GM04504 (cell line): ENCODE results near the gene VAV3.

Source experiments
- DNase-seq: peaks from one replicate; pipeline ENCODE4 v3.0.0-alpha.2; 2012; ENCODE audit warnings: low read depth

Gene VAV3

GRCh38 chr1:107833061-107833460, 131.9 kb downstream of the VAV3 start:
- no peak for DNase-seq

- DNase-seq = no peak
Measured at GRCh38 chr1:107831921-107832320, 133.1 kb downstream of the VAV3 start.

DNA sequence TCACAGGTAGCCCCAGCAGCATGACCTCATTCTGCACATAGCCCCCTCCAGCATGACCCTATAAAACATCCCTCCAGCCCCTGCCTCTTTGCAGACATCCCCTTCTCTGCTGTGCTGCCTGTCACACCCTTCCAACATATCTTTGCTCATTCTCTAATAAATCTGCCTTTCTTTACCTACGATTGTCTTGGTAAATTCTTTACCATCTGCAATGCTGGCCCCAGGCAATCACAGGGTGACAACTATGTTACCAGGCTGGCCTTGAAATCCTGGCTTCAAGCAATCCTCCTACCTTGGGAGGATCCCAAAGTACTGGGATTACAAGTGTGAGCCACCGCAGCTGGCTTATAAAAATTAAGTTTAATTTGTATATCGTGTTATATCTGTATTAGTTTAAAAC, 134.5 kb downstream of the VAV3 start:
- no peak for DNase-seq

- no peak for DNase-seq
Measured at GRCh38 chr1:107830075-107830474, 134.9 kb downstream of the VAV3 start.

GRCh38 chr1:107829036-107829770, 135.8 kb downstream of the VAV3 start:
- DNase-seq = no peak

- DNase-seq = no peak
Measured at GRCh38 chr1:107824946-107825345, 140.0 kb downstream of the VAV3 start.

- DNase-seq = no peak
Measured at GRCh38 chr1:107821340-107821739, 143.6 kb downstream of the VAV3 start.

DNA sequence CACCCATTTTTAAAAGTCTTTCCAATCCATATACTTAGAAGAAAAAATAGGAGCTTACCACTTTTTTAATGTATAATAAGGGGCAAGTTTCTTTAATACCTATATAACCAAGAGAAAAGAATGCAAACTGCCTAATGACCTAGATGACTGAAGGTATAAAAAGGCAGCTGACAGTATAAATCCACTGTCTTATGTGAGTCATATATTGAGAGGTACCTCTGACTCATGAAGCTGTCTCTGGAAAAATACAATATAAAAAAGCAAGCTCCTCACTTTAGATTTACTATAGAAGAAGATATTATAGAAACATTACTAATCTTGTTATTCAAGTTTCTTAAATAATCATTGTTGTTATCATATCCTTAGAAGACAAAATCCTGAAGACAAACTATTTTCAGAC, 144.2 kb downstream of the VAV3 start:
- DNase-seq = no peak

- DNase-seq = no peak
Measured at GRCh38 chr1:107817935-107818334, 147.0 kb downstream of the VAV3 start.

DNA sequence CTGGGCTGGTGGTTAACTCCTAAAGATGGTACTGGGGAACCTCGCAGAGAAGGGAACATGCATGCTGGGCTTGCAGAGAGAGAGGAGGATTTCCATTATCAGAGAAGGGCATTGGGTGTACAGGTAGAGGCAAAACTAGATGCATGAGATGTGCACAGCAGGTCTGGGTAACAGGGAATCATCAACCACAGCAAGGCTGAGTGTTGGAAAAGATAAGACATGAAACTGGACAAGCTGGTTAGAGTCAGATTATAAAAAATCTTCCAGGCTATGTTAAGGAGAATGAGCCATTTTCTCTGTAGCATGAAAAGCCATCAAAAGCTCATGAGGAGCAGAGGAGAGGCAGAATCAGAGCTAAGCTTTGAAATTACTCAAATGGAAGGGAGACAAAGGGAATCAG, 147.8 kb downstream of the VAV3 start:
- DNase-seq = no peak

GRCh38 chr1:107810291-107810951, 154.6 kb downstream of the VAV3 start:
- DNase-seq = no peak

- no peak for DNase-seq
Measured at GRCh38 chr1:107807855-107808254, 157.1 kb downstream of the VAV3 start.

- DNase-seq = no peak
Measured at GRCh38 chr1:107807405-107807804, 157.6 kb downstream of the VAV3 start.

- DNase-seq = no peak
Measured at GRCh38 chr1:107806902-107807301, 158.1 kb downstream of the VAV3 start.

DNA sequence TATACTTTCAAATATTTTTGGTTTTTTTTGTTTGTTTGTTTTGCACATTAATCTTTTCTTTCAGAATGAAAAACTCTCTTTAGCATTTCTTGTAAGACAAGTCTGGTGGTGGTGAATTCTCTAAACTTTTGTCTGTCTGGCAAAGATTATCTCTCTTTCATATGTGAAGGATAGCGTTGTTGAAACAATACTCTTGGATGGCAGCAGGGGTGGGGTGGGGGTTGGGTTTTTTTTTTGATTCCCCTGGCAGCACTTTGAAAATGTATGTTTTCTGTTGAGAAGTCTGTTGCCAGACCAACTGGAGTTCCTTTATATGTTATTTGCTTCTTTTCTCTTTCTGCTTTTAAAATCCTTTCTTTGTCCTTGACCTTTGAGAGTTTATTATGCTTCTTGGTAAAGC, 160.2 kb downstream of the VAV3 start:
- no peak for DNase-seq

GRCh38 chr1:107804134-107804533, 160.8 kb downstream of the VAV3 start:
- no peak for DNase-seq

- no peak for DNase-seq
Measured at GRCh38 chr1:107803579-107803978, 161.4 kb downstream of the VAV3 start.

GRCh38 chr1:107802654-107803053, 162.3 kb downstream of the VAV3 start:
- DNase-seq = no peak

GRCh38 chr1:107795994-107796393, 169.0 kb downstream of the VAV3 start:
- DNase-seq = no peak

GRCh38 chr1:107795441-107795840, 169.5 kb downstream of the VAV3 start:
- no peak for DNase-seq

- no peak for DNase-seq
Measured at GRCh38 chr1:107794571-107794970, 170.4 kb downstream of the VAV3 start.

GRCh38 chr1:107793896-107794453, 171.0 kb downstream of the VAV3 start:
- no peak for DNase-seq

DNA sequence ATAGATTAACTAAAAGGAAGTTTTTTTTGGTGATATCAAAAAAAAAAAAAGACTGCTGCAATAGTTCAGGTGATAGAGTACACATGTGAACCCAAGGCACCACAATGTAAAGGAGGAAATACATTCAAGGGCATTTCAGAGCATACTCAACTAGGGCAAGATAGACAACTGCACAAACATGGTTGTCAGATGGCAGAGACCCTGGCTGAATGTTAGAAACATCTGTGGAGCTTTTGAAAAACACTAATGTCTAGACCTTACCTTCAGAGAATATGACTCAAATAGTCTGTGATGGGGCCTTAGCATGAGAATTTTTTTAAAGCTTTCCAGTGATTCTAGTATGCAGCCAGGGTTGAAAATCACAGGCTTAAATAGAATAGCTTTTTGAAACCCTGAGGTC, 173.6 kb downstream of the VAV3 start:
- DNase-seq = no peak
